AG09319 (cell line): ENCODE measurements around the gene CIT.
A peak's percentile ranks its signal among the peaks of the same experiment; 100 is the strongest.

Experiments used
- DNase-seq: peaks from one replicate; pipeline ENCODE4 v3.0.0-alpha.2; 2010; ENCODE audit warnings: low read depth; ENCODE audit errors: extremely low read depth
- TF ChIP-seq, protein P1 (sequence below): IDR thresholded peaks from 2 replicates; pipeline ENCODE4 v1.5.1; 2011; ENCODE audit warnings: low read depth, mild to moderate bottlenecking, inconsistent platforms, low read length, moderate library complexity

CIT gene

DNA sequence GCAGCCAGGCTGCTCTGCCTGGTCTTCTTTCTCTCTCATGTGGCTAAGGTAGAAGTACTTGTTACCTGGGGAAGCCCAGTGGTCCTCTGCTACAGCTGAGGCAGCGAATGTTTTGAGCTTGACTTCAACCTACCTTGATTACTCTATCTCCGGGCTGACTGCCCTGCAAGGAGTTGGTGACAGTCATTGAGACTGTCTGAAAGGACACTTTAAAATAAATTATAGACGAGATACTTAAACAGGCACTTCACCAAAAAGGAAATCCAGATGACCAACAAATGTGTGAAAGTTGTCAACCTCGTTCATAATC, 474 bp upstream of the CIT start:
- TF ChIP-seq, protein P1, sequence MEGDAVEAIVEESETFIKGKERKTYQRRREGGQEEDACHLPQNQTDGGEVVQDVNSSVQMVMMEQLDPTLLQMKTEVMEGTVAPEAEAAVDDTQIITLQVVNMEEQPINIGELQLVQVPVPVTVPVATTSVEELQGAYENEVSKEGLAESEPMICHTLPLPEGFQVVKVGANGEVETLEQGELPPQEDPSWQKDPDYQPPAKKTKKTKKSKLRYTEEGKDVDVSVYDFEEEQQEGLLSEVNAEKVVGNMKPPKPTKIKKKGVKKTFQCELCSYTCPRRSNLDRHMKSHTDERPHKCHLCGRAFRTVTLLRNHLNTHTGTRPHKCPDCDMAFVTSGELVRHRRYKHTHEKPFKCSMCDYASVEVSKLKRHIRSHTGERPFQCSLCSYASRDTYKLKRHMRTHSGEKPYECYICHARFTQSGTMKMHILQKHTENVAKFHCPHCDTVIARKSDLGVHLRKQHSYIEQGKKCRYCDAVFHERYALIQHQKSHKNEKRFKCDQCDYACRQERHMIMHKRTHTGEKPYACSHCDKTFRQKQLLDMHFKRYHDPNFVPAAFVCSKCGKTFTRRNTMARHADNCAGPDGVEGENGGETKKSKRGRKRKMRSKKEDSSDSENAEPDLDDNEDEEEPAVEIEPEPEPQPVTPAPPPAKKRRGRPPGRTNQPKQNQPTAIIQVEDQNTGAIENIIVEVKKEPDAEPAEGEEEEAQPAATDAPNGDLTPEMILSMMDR = no peak
- no peak for DNase-seq

DNA sequence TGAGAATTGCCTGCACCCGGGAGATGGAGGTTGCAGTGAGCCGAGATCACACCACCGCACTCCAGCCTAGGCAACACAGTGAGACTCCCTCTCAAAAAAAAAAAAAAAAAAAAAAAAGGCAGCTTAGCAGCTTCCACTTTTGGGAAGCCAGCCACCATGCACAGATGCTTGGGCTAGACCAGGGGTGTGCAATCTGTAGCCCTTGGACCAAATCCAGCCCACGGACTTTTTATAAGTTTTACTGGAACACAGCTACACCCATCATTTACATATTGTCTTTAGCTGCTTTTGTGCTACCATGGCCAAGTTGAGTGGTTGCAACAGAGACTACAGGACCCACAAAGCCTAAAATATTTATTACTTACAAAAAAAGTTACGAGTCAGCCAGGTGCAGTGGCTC, 6.7 kb downstream of the CIT start:
- no peak for DNase-seq
- TF ChIP-seq, protein P1 = no peak

DNA sequence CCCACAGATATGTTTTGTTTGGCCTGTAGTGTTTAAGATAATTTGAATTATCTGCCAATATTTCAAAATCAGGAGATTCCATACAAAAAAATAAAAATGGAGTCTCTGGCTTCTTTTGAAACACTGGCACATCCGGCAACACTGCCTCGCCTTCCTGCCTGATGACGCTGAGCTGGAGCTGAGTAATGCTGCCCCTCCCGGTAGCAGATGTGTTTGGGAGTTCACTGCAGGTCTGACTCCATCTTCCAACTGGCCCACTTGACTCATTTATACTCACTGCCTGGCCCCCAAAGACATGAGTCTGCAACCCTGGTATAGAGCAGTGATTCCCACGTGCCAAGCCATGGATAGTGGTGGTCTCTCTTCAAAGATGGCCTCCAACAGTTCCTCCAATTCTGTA, 7.4 kb downstream of the CIT start:
- TF ChIP-seq, protein P1 = peak; percentile 3
- peak; percentile 76 for DNase-seq

DNA sequence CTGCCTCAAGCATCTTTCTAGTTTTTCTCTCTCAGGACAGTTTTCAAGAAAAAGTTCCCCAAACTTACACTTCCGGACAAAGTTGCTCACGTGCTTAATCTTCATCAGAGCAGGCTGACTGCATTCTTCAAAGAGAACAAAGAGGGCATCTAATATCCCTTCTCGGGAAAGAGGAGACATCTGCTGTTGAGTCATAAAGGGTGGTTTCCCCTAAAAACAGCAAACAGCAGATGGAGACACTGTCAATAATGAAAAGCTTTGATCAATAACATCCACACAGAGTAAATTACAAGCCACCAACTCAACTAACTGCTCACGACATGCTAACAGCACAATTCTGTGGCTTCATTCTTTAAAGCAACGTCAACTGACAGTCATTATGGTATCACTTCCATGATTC, 8.1 kb downstream of the CIT start:
- peak; percentile 27 for DNase-seq

DNA sequence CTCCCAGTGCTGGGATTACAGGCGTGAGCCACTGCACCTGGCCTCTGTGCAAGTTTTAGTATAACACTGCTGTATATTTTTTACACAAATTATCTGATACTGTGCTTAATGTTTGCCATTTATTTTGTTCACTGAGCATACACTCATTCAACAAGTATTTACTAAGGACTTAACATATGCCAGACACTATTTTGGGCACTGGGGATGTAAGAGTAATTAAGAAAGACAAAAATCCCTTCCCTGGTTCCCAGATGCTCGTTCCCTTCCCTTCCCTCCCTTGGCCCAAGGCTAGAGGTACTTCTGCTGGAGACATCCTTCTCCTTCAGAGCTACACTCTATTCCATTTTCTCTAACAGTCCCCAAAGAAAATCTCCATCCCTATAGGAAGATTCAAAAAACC, 12.5 kb downstream of the CIT start:
- no peak for DNase-seq
- TF ChIP-seq, protein P1 = no peak

More for the DNA sequence above, 8.1 kb downstream of the CIT start:
- TF ChIP-seq, protein P1 = no peak

DNA sequence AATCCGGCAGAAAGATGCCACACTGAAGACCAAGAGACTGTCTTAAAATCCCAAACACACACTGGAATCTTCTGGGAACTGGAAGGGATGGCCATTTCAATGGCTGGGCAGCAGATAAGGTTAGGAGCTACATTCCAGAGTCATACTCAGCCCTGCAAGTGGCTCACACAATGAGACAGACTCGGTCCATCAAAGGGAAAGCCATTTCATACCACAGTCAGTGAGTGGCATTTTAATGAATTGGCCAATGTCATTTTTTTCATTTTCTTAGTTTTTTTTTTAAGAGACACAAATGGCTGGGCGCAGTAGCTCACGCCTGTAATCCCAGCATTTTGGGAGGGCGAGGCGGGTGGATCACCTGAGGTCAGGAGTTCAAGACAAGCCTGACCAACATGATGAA, 17.9 kb downstream of the CIT start:
- DNase-seq = no peak
- TF ChIP-seq, protein P1 = no peak

DNA sequence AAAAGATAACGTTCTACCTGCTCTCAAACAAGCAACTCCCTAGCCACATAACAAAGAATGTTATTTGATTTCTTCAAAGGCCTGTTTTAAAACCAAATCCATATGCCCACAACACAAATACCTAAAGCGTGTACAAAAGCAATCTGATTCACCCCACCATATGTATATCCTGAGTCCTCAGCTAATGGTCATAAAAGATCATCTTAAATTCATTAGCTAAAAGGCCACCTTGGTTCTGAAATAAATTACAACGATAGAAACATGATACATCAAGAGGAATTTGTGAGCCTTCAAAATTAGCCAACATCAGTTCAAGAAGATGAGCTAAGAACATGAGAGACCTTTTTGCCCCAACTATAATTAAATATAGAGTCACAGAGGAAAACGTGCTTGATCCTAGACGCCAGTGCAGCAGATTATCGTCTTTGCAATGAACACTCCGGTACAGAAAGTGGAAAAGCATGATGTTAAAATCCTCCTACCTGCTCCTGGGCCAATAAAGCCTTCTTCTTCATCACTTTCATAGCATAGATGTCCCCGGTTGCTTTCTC, 20.0 kb downstream of the CIT start:
- TF ChIP-seq, protein P1 = no peak
- DNase-seq = no peak
